DOHH2 (cell line): ENCODE data around the gene CLPSL2.

Experiments used
- CTCF ChIP-seq: fragments of 200-600 bp; sonication (generic); IDR thresholded peaks from one replicate; pipeline ENCODE4 v1.5.1; 2014; ENCODE audit warnings: antibody characterized with exemption, mild to moderate bottlenecking, low read depth, low read length; ENCODE audit not compliant: poor library complexity, severe bottlenecking
- EZH2phosphoT487 ChIP-seq: fragments of 200-600 bp; sonication (generic); IDR thresholded peaks from 2 replicates; pipeline ENCODE4 v1.6.1; 2017; ENCODE audit warnings: borderline replicate concordance, mild to moderate bottlenecking, antibody characterized with exemption, low read length, moderate library complexity, mixed read lengths

GRCh38 chr6:35787266-35788218, 11.1 kb downstream of the CLPSL2 start:
- TF ChIP-seq CTCF, result no peak
- no peak for TF ChIP-seq EZH2phosphoT487
